GM12892 (cell line): Measurements from ENCODE around the gene OR4D2.

Source experiments
- DNase-seq: peaks from one replicate; pipeline ENCODE4 v3.0.0; 2011; ENCODE audit not compliant: insufficient read length
- FAIRE-seq: peaks from 2 replicates; lab custom pipeline; 2011; peaks lifted over from hg19 to GRCh38; lab: Jason Lieb, UNC
- POLR2A ChIP-seq: IDR thresholded peaks from 2 replicates; pipeline ENCODE4 v1.6.1; 2011; ENCODE audit warnings: low read depth, low read length, control low read depth
- POLR2AphosphoS5 ChIP-seq: IDR thresholded peaks from 2 replicates; pipeline ENCODE4 v1.6.1; 2011; ENCODE audit warnings: low read depth, low read length, control low read depth
- TAF1 ChIP-seq: IDR thresholded peaks from 2 replicates; pipeline ENCODE4 v1.6.1; 2011; ENCODE audit warnings: low read depth, mild to moderate bottlenecking, control low read depth, low read length, borderline replicate concordance

The OR4D2 gene

DNA sequence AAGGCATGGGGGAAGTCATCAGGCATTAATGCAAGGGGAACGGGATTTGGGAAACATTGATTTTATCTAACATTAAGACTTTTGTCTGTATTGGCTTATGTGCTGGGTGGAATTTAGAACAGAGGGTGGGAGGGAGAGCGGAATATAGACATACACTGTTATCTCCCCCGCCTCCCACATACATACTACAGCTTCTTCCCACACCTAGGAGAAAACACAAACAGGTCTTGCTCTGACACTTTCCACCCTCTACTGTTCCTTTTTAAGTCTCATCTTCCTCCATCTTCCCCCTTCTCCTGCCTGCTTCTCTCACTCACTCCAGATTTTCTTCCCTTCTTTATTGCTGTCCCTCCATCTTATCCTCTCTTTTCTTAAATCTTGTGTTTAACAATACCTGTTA, 18.2 kb upstream of the OR4D2 start:
- no peak for TF ChIP-seq POLR2A
- no peak for TF ChIP-seq POLR2AphosphoS5
- TF ChIP-seq TAF1: no peak
- FAIRE-seq (no peak), DNase-seq (no peak)

DNA sequence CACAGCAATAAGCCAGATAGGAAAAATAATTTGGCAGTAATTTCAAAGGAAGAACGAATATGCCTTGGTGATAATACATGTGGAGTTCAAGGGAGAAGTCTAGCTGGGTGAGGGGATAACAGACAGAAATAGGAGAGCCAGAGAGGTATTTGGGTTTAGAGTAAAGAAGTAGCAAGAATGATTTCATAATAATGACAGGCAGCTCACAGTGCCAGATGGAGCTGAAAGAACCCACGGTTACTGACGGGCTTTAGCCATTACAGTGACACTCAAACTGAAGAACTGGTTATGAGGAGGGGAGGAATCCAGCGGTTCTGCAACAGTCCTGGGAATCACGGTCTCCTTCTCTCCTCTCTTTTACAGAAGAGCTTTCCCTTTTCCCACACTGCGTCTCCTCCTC, 16.4 kb upstream of the OR4D2 start:
- TF ChIP-seq TAF1 (no peak), POLR2A (no peak), POLR2AphosphoS5 (no peak)
- no peak for DNase-seq
- no peak for FAIRE-seq

DNA sequence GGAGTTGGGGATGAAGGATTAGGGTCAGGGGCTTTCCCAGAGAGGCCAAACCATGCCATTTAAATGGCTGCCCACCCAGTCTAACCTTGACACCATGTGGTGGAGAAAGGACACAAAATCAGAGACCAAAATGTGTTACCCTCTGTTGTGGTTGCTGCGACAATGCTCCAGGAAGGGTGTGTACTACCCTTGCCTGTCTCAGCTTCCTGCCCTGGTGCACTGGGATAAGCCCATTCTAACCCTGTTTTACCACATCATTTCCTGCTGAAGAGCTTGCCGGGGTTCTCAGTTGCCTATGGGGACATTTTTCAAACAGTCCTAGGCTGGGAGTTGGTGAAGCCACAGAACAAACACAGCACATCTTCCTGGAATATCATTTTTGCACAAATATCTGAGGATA, 13.7 kb upstream of the OR4D2 start:
- DNase-seq (no peak), FAIRE-seq (no peak)
- TF ChIP-seq POLR2A: no peak
- no peak for TF ChIP-seq POLR2AphosphoS5
- TF ChIP-seq TAF1: no peak

DNA sequence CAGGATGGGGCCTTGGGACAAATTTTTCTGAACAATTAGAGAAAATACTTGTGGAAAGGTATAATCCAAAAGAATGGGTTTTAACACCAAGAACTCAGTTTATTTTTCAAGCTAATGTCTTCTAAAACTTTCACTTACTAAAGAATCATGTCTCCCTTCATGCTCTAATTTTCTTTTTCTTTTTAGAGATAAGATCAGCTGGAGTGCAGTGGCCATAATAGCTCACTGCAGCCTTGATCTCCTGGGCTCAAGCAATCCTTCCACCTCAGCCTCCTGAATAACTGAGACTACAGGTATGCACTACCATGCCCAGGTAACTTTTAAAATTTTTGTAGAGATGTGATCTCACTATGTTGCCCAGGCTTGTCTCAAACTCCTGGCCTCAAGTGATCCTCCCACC, 13.1 kb upstream of the OR4D2 start:
- no peak for FAIRE-seq
- TF ChIP-seq TAF1 (no peak), POLR2AphosphoS5 (no peak), POLR2A (no peak)

DNA sequence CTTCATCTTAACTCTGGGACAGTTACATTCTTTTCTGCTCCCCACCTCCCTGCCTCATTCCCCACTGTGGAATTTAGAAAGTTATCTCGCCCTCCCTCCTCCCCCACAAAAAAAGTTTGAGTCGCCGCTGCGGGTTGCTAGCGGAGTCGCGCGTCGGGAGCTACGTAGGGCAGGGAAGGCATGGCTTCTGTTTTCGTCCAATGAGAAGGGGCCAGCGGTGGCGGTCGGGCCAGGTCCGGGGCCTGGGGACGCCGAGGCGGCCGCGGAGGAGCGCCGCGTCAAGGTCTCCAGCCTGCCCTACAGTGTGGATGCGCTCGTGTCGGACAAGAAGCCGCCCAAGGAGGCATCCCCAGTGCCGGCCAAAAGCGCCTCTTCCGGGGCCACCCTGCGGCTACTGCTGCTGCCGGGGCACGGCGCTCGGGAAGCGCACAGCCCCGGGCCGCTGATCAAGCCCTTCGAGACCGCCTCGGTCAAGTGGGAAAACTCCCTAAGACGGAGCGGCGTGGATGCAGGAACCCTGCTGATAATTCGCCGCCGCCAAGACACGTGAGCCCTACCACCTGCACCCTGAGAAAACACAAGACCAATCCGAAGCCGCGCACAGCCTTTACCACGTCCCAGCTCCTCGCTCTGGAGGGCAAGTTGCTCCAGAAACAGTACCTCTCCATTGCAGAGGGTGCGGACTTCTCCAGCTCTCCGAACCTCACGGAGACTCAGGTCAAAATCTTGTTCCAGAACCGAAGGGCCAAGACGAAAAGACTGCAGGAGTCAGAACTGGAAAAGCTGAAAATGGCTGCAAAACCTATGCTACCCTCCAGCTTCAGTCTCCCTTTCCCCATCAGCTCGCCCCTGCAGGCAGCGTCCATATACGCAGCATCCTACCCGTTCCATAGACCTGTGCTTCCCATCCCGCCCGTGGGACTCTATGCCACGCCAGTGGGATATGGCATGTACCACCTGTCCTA, 9.7 kb upstream of the OR4D2 start:
- no peak for TF ChIP-seq TAF1
- no peak for TF ChIP-seq POLR2A
- no peak for TF ChIP-seq POLR2AphosphoS5
- DNase-seq (no peak), FAIRE-seq (no peak)

More for the DNA sequence above, 13.1 kb upstream of the OR4D2 start:
- DNase-seq: no peak

DNA sequence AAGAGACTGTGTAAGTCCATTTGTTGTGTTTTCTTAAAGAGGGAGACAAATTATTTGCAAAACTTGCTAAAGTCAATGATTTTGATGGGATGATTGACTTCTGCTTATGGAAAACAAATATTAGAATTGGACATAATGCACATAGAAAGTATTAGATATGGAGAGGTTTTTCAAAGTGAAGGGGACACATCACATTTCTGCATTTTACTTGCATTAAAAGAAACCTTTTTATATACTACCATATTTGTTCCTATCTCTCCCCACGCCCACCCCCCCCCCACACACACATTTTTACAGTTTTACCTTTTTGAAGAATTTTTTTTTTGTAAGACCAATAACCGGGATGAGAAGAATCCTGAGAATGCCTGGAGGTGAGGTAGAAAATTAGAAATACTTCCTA, 8.6 kb upstream of the OR4D2 start:
- FAIRE-seq: no peak
- DNase-seq: no peak
- TF ChIP-seq POLR2AphosphoS5 (no peak), TAF1 (no peak), POLR2A (no peak)

DNA sequence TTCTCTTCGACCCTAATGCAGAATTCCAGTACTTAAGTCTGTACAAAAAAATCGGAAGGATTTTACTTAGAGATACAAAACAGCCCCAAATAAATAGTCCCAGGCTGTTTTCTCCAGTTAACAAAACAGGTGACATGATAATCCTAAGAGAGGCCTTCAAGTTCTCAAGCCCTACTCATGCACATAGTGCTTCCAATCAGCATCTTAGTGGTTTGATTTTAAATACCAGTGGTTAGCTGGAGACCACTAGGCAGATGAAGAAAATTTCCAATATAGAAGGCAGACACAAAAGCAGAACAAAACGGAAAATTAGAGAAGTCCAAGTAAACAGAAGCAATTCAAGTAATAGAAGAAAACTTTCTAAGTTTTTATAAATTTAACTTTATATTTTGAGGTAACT, 5.2 kb upstream of the OR4D2 start:
- DNase-seq (no peak), FAIRE-seq (no peak)
- TF ChIP-seq TAF1 (no peak), POLR2A (no peak), POLR2AphosphoS5 (no peak)

DNA sequence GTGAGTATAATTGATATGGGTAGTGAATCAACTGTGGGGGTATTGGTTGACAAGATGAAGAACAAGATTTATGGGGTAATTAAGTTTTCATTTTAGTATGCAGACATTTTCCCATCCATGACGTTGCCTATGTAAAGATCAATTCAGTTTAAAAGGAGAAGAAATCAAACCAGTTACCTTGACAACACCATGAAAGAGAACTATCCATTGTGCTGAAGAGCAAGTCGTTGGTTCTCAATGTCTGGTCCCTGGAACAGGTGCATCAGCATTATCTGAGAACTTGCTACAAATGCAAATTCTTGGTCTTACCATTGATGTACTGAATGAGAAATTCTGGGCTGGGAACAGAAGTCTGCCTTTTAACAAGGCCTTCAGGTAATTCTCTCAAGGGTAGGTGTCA, 801 bp upstream of the OR4D2 start:
- no peak for DNase-seq
- FAIRE-seq: no peak
- TF ChIP-seq POLR2A: no peak
- TF ChIP-seq TAF1: no peak
- no peak for TF ChIP-seq POLR2AphosphoS5

DNA sequence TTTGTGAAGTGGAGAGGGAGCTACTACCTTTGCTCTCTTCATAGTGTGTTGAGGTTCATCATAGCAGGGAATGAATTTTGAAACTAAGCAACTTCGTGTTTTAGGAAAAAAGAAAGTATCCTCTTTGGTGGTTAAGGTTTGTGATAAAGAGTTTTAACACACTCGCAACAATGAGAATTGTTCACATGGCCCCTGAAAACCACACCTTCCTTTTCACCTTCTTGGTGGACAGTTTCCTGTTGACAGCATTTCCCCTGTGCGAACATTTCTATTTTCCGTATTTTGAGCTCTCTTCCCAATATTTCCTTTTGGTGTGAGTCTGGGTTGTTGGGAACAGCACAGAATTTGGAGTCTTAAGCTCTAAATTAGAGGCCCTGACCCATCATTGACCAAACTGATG, 3.8 kb downstream of the OR4D2 start:
- DNase-seq: no peak
- TF ChIP-seq POLR2AphosphoS5 (no peak), TAF1 (no peak), POLR2A (no peak)
- no peak for FAIRE-seq

DNA sequence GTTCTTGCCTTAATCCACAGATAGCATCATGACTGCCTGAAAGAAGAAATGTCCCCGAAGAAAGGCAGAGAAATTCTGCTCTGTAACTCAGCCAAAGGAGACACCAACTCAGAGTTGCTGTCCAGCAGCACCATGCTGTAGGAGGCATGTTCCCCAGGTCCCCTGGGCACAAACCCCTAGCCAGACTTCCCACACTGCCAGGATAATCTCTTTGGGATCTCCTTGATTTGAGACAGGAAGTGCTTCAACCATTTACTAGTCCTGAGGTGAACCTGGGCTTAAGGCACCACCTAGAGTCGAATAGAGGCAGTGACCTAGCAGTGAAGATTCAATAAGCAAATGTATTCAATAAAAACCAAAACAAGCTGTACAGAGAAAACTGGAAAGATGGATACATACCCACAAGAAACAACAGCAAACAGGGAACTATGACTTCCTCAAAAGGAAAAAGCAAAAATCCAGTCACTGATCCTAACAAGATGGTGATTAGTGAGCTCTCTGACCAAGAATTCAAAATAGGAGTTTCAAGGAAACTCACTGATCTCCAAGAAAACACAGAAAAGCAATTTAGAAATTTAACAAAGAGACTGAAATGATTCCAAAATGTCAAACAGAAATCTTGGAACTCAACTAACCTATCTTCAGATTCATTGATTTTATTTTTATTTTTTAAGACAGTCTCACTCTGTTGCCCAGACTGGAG, 5.7 kb downstream of the OR4D2 start:
- DNase-seq (no peak), FAIRE-seq (no peak)
- TF ChIP-seq POLR2A: no peak
- no peak for TF ChIP-seq POLR2AphosphoS5
- no peak for TF ChIP-seq TAF1

DNA sequence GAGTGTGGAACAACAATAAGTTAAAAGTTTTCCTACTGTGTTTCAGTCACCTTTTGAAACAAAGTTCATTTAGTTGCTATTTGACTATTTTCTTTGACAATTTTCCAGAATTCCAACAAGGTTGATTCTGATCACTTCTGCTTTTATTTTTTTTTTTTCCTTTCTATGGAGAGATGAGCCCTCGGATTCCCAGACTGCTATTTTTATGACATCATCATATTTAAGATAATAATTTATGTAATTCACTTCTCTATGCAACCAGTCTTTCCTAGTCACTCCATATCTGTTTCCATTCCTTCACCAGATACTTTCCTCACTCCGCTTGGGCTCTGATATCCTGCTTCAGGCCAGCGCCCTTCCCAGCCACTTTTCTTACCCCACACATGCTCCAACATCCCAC, 8.1 kb downstream of the OR4D2 start:
- no peak for TF ChIP-seq POLR2AphosphoS5
- no peak for TF ChIP-seq POLR2A
- TF ChIP-seq TAF1: no peak
- DNase-seq: no peak
- FAIRE-seq: no peak

DNA sequence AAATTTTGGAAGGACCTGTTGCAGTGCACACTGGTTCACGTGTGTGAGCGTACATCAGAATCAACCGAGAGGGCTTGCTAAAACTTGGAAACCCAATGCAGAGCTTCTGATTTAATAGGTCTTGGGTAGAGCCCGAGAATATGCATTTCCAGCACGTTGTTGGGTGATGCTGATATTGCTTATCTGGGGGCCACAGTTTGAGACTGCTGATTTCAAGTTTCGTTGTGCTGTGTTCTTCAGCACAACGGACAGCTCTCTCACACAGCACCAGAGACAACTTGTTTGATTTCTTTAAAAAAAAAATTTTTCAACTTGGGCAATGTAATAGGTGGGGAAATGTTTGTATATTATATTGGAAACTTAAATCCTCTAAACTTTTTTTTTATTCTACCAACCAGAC, 9.4 kb downstream of the OR4D2 start:
- no peak for DNase-seq
- FAIRE-seq: no peak
- TF ChIP-seq POLR2AphosphoS5: no peak
